MCF 10A (cell line): Measurements from ENCODE around the gene TNFAIP8. TPM values are rescaled to one million over a fixed set of nuclear protein-coding genes. Genes with fewer than 3 reads are reported as not detected.
A peak's percentile ranks its signal among the peaks of the same experiment; 100 is the strongest.

Source experiments
- BruUV-seq: library from RNA; stranded (reverse); fragments of 400-500 nt; replicated peaks from 2 replicates; lab custom pipeline; 2021; lab: Mats Ljungman, UMichigan
- CTCF ChIA-PET: fragments of 300-600 bp; sonication (Branson Sonifier 250); formaldehyde crosslinking; extraction: SDS; loops from one replicate; lab custom pipeline; 2021; ENCODE audit warnings: antibody characterized with exemption, inconsistent platforms; lab: Yijun Ruan, JAX
- POLR2A ChIA-PET: fragments of 300-600, 350-650 bp; sonication (Branson Sonifier 250); formaldehyde crosslinking; extraction: SDS; loops from one replicate; lab custom pipeline; 2020; ENCODE audit warnings: antibody characterized with exemption, inconsistent platforms; lab: Yijun Ruan, JAX
- DNase-seq: peaks from one replicate; pipeline ENCODE4 v3.0.0-alpha.2; 2018; ENCODE audit not compliant: unreplicated experiment
- H3K27ac Mint-ChIP-seq: one replicate; pipeline ENCODE4 v1.8.0; 2022; ENCODE audit warnings: mild to moderate bottlenecking, low read depth, mixed read lengths; ENCODE audit not compliant: unreplicated experiment
- H3K27me3 Mint-ChIP-seq: one replicate; pipeline ENCODE4 v1.8.0; 2022; ENCODE audit warnings: mixed read lengths; ENCODE audit not compliant: insufficient read depth, unreplicated experiment
- H3K36me3 Mint-ChIP-seq: one replicate; pipeline ENCODE4 v1.8.0; 2022; ENCODE audit warnings: mild to moderate bottlenecking, moderate library complexity, mixed read lengths; ENCODE audit not compliant: insufficient read depth, unreplicated experiment
- H3K4me1 Mint-ChIP-seq: one replicate; pipeline ENCODE4 v1.8.0; 2022; ENCODE audit warnings: mixed read lengths; ENCODE audit not compliant: insufficient read depth, unreplicated experiment
- H3K4me3 Mint-ChIP-seq: one replicate; pipeline ENCODE4 v1.8.0; 2022; ENCODE audit warnings: mild to moderate bottlenecking, moderate library complexity, mixed read lengths; ENCODE audit not compliant: unreplicated experiment
- H3K9me3 Mint-ChIP-seq: one replicate; pipeline ENCODE4 v1.8.0; 2022; ENCODE audit warnings: mixed read lengths; ENCODE audit not compliant: unreplicated experiment
- intact Hi-C: fragments of 100-400 bp; cut with micrococcal nuclease; formaldehyde crosslinking; loops from 2 replicates; pipeline ENCODE4 v1.14.1; 2022
- total RNA-seq: library from RNA; stranded (reverse); gene quantifications from 2 replicates; pipeline ENCODE4 v1.2.3, GENCODE V29; 2022
- TF ChIP-seq, protein P1 (sequence below): fragments of 200-600 bp; IDR thresholded peaks from one replicate; pipeline ENCODE4 v1.8.0; 2022; ENCODE audit warnings: antibody characterized with exemption, mild to moderate bottlenecking; ENCODE audit not compliant: unreplicated experiment

Gene TNFAIP8
- total RNA-seq, 1 experiment from 2014 or later: 16.2 TPM

DNA sequence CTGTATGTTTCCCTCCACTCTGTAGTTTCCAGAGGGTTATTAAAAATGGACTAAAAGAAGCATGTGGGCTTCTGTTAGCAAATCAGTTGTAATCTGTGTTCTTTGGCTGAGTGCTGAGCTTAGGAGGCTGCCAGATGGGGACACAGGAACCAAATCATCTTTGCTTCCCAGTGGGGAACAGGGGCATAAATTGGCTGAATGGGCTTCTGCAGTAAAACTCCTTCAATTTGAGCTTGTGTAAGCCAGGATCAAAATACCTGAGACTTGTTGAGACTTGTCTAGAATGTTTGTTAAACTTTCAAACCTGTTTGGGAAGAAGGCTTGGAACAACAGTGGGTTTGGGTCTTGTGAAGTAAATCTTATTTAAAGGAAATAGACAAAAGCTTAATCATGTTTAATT, 32.2 kb upstream of the TNFAIP8 start:
- DNase-seq: peak; percentile 88
- POLR2A ChIA-PET: interaction anchor here (0.6 to 22.9 kb wide), 23 partner anchors 8 to 326 kb away, joined by 3 to 385 read pairs (median 7); partner anchors contain the start of genes DMXL1, HSD17B4 and TNFAIP8
- CTCF ChIA-PET: interaction anchor here (0.5 to 3.8 kb wide), 20 partner anchors 8 to 259 kb away, joined by 3 to 46 read pairs (median 4); no protein-coding TSS in a partner anchor
- BruUV-seq: TSS peak; percentile 90
- peaks cover 8% of the 10 kb centered on the region for H3K9me3 Mint-ChIP-seq
- no peaks in the 10 kb centered on the region for H3K27me3 Mint-ChIP-seq
- peak overlapping the region; percentile 98 for H3K27ac Mint-ChIP-seq
- peaks cover 49% of the 10 kb centered on the region for H3K4me1 Mint-ChIP-seq
- intact Hi-C loops: no loop called here
- TF ChIP-seq, protein P1, sequence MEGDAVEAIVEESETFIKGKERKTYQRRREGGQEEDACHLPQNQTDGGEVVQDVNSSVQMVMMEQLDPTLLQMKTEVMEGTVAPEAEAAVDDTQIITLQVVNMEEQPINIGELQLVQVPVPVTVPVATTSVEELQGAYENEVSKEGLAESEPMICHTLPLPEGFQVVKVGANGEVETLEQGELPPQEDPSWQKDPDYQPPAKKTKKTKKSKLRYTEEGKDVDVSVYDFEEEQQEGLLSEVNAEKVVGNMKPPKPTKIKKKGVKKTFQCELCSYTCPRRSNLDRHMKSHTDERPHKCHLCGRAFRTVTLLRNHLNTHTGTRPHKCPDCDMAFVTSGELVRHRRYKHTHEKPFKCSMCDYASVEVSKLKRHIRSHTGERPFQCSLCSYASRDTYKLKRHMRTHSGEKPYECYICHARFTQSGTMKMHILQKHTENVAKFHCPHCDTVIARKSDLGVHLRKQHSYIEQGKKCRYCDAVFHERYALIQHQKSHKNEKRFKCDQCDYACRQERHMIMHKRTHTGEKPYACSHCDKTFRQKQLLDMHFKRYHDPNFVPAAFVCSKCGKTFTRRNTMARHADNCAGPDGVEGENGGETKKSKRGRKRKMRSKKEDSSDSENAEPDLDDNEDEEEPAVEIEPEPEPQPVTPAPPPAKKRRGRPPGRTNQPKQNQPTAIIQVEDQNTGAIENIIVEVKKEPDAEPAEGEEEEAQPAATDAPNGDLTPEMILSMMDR: no peak
- H3K4me3 Mint-ChIP-seq: peak overlapping the region; percentile 60
- peaks cover 10% of the 10 kb centered on the region for H3K36me3 Mint-ChIP-seq

DNA sequence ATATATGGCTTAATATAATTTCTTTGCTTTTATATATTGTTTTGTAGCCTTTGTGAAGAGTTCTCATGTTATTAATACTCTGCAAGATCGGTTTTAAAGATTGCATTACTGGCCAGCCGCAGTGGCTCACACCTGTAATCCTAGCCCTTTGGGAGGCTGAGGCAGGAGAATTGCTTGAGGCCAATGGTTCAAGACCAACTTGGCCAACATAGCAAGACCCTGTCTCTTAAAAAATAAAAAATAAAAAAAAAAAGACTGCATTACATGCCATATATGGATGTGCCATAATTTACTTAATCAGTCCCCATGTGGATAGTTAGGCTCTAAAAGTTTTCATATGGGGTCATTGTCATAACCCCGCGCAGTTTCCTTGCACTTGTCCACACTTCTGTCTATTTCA, 31.0 kb upstream of the TNFAIP8 start:
- no peak for DNase-seq
- TF ChIP-seq, protein P1: no peak
- CTCF ChIA-PET: interaction anchor here (0.6 to 1.5 kb wide), 3 partner anchors 9 to 75 kb away, joined by 3 to 7 read pairs (median 4); no protein-coding TSS in a partner anchor
- Mint-ChIP-seq H3K4me1 (peaks cover 54% of the 10 kb centered on the region), H3K4me3 (peak overlapping the region; percentile 60), H3K9me3 (peaks cover 8% of the 10 kb centered on the region), H3K27ac (peak overlapping the region; percentile 98), H3K27me3 (no peaks in the 10 kb centered on the region), H3K36me3 (peaks cover 10% of the 10 kb centered on the region)
- POLR2A ChIA-PET: interaction anchor here (0.9 to 22.9 kb wide), 4 partner anchors 9 to 254 kb away, joined by 11 to 385 read pairs (median 30); partner anchors contain the start of genes DMXL1 and TNFAIP8
- intact Hi-C loops: loop anchor here (1.0 to 2.0 kb wide), 3 partner anchors 32 to 57 kb away; partner anchors contain the start of gene TNFAIP8
- BruUV-seq: no TSS peak

DNA sequence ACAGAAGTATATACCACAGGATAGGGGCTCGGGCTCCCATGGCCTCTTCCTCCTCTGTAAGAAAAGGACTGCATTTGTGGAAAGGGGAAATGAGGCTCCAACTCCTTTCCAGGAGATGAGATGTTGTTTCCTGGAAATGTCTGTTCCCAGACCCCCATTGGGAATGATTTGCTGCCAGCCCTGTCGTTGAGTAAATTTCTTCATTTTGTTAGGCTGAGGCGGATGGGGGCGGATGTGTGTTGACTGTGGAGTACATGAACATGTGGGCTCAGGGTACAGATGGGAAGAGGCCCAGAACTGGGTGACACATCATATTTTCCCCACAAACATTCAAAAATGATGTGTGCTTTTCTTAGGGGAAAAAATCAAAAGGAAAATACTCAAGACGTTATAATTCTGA, 28.8 kb upstream of the TNFAIP8 start:
- Mint-ChIP-seq H3K36me3 (peaks cover 10% of the 10 kb centered on the region), H3K27me3 (no peaks in the 10 kb centered on the region), H3K4me1 (peaks cover 58% of the 10 kb centered on the region), H3K27ac (peak overlapping the region; percentile 98), H3K4me3 (no peak overlapping the region), H3K9me3 (peaks cover 8% of the 10 kb centered on the region)
- BruUV-seq: no TSS peak
- ChIA-PET POLR2A (interaction anchor here (0.7 to 22.9 kb wide), 3 partner anchors 32 to 256 kb away, joined by 3 to 385 read pairs (median 5); partner anchors contain the start of gene TNFAIP8), CTCF (interaction anchor here (0.8 to 10.9 kb wide), 2 partner anchors 31 to 1196 kb away, joined by 3 to 161 read pairs; partner anchors contain the start of gene TNFAIP8)
- TF ChIP-seq, protein P1: no peak
- DNase-seq: no peak
- intact Hi-C loops: no loop called here
